Stimulated activated CD4-positive, alpha-beta T cell treated with anti-CD3 and anti-CD28 coated beads, Interleukin-12 subunit alpha, Interleukin-12 subunit beta, amount 100 ng/mL, for 48 hours (primary cell): ENCODE measurements around the gene NEK10.
"Not testable (repeated sequence)": the region's sequence is repeated elsewhere in the genome, so short reads cannot be mapped to it uniquely, and the experiment has no call there.

Source experiments
- DNase-seq, 3 donors: peaks; one replicate each; pipeline ENCODE4 v3.0.0-alpha.2; 2020; ENCODE audit warnings: low read depth in 2 of 3, low spot score in 1 of 3

Gene NEK10, protein sequence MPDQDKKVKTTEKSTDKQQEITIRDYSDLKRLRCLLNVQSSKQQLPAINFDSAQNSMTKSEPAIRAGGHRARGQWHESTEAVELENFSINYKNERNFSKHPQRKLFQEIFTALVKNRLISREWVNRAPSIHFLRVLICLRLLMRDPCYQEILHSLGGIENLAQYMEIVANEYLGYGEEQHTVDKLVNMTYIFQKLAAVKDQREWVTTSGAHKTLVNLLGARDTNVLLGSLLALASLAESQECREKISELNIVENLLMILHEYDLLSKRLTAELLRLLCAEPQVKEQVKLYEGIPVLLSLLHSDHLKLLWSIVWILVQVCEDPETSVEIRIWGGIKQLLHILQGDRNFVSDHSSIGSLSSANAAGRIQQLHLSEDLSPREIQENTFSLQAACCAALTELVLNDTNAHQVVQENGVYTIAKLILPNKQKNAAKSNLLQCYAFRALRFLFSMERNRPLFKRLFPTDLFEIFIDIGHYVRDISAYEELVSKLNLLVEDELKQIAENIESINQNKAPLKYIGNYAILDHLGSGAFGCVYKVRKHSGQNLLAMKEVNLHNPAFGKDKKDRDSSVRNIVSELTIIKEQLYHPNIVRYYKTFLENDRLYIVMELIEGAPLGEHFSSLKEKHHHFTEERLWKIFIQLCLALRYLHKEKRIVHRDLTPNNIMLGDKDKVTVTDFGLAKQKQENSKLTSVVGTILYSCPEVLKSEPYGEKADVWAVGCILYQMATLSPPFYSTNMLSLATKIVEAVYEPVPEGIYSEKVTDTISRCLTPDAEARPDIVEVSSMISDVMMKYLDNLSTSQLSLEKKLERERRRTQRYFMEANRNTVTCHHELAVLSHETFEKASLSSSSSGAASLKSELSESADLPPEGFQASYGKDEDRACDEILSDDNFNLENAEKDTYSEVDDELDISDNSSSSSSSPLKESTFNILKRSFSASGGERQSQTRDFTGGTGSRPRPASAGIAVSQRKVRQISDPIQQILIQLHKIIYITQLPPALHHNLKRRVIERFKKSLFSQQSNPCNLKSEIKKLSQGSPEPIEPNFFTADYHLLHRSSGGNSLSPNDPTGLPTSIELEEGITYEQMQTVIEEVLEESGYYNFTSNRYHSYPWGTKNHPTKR

DNA sequence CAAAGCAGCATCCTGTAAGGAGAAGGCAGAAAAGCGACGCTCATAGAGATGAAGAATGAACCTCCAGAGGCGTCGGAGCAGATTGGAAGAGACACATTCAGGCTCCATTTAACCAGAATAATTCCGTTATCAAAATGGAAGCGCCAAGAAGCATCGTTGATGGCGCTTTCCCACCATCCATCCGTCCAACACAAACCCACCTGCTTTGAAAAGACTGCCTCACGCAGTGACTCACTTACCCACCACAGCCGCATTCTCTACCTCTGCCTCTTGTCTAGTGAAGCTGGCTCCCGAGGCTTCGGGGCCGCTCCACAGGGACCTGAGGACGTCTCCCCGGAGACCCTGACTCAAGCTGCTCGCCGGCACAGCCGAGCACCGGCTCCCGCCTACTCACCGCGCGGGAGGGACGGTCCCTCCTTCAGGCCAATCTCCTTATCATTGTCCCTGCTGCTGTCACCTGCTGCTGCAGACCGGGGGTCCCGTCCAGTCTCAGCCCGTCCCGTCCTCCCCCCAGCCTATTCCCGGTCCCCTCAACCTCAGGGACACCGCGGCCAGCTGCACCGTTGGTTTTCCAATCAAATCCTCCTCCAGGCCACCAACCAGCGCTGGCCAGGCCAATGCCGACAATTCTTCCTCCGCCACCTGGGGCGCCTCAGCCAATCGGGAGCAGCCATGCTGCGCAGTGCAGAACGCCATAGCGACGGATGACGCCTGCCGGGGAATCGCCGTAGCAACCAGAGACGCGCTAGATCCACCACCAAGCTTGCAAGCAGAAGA, at the start of gene NEK10:
TSS of gene NEK10 (minus strand) at position 553 of the 777 bp plus-strand sequence. CDS start 16,501 bp downstream, outside the sequence.
- DNase-seq = peak; percentile 84 to 86 (median 85)

DNA sequence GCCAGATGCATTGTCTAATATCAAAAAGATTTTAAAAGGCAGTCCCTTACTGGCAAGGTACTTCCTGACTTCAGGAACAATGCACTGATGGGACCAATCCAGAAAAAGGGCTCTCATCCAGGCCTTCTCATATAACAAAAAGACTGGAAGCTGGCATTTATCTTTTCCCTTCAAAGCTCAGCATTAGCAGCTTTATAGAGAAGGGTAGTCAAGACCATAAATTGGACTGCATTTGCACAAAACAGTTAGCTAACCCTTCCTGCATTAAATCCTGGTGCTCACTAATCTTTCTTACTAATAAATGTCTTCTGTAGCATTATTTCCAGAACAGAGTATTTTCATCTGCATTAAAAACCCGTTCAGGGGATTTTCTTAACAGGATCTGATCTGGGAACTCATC, 46.0 kb upstream of the NEK10 start:
- DNase-seq = no peak

DNA sequence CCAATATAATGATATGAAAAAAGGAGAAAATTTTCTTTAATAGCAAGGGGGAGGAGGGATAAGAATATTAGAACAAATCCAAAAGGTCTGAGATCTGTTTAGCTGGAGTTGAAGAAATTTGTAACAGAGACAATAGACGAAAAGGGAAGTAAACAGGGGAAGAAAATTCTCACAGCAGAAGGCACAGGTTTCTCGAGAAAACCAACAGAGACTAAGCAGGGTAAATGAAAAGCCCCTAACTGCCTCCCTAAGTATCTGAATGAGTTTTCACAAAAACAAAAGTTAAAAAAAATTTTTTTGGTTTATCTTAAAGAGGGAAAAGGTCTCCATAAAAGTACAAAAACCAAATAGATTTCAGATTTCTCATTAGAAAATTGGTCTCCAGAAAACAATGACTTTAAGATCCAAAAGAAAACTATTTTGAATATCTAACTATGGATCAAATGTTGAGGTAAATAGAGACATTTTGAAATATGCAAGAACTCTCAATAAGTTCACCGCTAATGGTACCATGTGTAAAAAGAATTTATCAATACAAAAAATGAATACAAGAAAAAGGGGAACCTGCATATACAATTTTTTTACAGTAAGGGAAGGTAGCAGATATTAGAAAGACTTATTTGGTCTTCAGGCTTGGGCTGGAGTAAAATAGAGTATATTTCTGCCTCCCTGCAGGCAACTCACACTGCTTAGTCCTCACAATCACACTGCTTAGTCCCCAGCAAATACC, 23.9 kb upstream of the NEK10 start:
- DNase-seq = no peak

DNA sequence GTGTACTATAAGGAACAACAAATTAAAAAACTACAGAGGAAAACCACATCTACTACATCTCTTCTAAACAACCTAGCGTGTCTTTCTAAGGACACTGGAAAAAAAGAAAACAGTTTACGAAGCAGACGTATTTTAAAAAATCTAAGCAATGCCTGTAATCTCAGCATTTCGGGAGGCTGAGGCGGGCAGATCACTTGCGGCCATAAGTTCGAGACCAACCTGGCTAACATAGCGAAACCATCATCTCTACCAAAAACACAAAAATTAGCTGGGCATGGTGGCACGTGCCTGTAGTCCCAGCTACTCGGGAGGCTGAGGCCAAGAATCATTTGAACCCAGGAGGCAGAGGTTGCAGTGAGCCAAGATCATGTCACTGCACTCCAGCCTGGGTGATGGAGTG, 23.2 kb upstream of the NEK10 start:
- DNase-seq = not testable (repeated sequence)

DNA sequence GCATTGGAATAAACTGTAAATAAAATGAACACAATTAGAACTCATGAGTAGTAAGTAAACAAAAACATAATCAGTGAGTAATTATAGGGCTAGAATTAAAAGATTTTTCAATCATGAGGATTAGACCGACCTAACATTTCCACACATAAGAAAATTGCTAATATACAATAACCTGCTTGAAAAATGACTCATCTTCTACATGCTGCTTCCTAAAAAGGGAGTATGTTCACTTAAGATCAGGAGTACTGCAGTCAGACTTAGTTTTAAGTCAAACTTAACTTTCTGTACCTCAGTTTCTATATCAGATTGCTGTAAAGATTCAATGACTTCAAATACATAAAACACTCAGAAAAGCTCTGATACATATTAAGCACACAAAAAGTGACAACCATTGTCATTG, 22.6 kb upstream of the NEK10 start:
- no peak for DNase-seq

DNA sequence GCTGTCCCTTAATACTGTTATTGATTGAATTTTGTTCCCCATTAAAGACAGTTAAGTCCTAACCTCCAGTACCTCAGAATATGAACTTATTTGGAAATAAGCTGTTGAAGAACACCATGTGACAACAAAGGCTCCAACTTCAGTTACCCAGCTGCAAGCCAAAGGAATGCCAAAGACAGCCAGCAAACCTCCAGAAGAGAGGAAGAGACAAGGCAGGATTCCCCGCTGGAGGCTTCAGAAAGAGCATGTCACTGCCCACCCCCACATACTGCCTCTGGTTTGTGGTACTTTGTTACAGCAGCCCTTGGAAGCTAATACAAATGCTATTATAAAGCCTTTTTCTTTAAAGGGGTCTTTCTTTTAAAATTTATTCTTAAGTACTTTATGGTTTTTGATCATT, 18.4 kb upstream of the NEK10 start:
- DNase-seq = no peak

DNA sequence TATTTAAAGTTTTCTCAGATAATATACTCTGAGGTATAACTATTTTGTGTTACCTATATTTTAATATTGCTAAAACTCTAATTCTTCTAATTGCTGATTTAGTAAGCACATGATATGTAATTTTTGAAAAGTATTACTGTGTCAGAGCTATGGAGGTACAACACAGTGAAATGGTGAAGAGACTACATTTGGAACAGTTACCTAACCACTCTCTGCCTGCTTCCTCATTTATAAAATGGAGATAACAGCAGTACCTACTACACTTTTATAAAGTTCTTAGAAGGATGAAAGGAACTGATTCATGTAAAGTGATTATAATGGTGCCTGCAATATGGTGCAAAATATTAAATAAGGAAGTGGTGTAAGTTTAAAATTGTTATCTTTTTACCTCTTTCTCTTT, 16.3 kb upstream of the NEK10 start:
- no peak for DNase-seq

DNA sequence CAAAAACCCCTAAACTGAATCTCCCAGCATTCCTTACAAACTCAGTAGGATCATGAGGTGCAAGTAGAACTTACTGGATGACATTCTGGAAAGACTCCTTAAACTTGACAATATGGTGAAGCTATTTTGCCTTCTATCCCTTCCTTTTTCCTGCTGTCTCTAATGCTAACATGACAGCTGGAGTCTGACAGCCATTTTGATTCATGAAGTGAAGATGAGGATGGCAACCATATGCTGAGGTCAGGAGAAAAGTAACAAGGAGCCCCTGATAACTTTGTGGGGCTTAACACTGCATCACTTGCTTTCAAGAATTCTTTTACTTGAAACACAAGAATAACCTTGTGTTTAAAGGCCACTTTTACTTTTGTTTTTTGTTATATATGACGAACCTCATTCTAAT, 15.0 kb upstream of the NEK10 start:
- no peak for DNase-seq

DNA sequence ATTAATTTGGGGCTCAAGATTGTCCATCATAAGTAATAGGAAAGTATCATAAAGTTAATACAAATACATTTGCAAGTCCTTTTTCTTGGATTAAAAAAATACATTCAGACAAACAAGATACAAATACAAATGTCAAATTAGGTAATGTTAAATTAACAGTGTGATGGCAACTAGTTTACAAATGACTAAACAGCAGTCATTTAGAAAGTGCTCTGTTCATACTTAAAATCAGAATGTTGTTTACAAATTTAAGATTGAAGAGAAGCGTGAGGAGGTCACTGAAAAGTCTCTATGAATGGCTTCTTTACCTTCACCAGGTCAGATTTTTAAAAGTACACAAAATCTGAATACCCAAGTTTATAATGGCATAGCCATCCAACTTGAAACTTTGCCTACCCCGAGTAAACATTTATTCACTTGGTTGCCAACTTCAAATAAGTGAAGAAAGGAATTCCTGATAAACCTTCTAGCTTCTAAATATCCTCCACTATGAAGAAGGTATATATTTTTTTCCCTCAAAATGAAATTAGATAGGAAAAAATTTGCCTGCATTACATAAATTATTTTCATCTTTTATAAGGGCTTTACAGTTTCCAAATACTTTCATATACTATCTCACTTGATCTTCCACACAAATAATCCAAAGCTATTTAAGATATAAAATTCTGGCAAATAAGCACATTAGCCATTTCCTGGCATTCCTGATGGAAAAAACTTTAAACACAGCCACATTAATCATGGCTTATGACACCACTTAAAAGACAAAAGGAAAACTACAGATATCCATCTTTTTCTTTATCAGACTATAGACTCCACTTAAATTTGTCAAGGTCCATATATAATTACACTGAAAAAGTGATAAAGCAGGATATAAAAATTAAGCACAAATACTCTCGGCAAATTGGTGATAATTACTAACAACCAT, 11.5 kb upstream of the NEK10 start:
- DNase-seq = no peak

DNA sequence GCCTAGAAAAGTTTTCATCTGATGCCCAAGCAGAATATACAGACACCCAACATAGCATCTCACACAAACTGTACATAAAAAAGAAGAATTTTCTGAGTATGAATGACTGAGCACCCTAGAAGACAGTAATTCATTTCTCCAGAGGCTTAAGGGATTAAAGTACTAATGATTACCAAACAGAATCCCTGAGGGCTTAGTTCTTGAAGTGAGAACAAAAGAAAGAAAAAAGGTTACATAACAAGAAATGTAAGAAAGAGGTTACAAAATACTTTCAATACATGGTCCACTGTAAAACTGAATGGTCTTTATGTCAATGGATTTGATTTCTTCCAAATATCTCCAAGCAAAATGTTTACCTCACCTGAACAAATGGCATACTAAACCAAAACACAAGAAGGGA, 9.1 kb upstream of the NEK10 start:
- no peak for DNase-seq

DNA sequence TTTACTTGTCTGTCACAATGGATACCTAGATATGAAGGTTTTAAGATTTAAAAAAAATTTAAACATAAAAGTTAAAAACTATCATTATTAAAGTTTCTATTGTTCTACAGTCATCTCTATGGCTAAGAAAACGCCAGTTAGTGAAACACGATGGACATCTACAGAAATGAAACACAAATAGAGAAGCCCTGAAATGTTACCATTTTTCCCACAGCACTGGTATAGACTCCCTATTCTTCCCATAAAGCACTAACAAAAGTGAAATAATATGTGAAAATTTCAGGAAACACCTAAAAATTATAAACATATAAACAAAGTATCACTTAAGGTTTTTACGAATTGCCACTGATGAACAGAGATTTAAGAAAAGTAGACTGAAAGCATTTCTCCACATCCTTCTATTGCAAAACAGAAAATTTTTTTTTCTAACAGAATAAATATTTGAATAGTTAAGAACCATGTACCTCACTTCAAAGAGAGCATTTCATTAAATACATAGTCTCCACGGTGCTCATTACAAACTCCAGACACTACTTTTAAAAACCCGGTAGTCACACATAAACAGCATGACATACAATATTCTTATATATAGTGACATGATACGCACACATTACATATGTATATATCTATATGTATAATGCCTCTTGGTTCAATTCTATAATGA, 7.1 kb upstream of the NEK10 start:
- no peak for DNase-seq

DNA sequence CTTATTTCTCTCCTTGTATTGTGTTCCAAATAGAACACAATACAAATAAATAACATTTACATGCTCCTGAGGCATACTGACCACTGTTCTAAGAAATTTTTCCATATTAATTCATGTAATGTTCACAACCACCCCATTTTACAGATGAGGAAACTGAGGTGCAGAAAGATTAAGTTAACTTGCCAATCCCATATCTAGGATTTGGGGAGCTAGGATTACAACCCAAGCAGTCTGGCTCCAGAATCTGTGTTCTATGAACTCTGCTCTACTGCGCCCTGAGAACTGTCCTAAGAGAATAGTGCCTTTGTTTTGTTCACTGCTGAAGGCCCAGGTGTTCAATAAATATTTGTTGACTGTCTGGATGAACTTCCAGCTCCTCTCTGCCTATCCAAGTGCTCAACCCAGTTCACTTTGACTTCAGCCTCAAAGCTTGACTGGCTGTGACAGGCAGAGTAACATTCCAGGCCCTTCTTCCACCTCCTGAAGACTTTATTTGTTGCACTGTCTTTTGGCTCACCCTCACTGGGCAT, 3.1 kb downstream of the NEK10 start:
- DNase-seq = no peak

DNA sequence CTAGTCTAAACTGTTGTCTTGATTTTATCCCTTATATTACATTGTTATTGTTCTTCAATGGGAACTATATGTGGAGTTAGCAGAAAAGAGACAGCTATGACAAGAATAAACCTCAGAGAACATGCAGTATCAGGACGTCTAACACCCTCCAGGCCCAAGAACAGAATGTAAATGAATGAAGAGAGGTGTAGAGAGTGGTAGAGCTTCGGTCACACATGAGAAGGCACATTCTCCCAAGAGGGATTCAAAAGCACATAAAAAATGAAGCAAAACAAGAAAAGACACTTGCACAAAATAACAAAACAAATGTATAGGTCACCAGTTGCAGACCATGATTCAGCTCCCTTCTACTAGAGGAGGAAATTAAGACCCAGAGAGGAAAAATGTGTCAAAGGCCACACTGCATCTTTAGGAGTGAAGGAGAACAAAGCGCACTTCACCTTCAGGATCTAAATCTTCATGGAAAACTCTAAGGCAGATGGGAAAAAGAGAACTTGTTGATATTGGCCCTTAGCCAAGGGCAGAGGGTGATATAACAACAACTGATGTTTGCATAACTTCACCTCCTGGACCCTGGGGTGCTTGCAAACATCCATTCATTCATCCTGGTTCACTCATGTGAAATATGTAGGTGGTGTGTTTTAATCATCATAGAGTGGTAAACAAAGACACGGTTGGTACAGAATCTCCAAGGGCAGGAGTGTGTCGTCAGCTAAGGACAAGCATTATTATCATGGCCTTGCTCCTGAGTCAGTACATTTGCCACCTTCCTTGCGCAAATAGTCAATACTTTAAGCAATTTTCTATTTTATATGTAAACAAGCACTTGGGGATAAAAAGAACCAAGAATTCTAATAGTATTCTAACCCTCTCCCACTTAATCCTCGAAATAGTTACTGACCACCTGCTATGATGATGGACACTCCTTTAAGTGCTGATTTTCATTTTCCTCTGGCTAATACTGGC, 8.8 kb downstream of the NEK10 start:
- no peak for DNase-seq

DNA sequence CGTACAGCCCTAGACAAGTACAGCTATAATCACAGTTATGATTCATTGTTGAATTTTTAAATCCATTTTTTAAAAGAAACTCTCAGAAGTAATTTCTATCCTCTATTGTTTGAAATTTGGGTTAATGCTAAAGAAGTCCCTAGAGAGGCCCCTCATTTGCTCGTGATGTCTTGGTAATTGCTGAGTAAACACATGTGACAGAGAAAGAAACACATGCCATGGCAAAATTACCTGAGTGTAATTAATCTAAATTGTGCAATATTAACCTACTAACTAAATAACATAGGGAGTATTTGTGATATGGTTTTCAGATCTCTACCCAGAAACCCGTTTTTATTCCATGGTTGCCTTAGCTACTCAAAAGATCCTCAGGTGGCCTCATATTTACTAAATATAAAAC, 10.8 kb downstream of the NEK10 start:
- DNase-seq = no peak

DNA sequence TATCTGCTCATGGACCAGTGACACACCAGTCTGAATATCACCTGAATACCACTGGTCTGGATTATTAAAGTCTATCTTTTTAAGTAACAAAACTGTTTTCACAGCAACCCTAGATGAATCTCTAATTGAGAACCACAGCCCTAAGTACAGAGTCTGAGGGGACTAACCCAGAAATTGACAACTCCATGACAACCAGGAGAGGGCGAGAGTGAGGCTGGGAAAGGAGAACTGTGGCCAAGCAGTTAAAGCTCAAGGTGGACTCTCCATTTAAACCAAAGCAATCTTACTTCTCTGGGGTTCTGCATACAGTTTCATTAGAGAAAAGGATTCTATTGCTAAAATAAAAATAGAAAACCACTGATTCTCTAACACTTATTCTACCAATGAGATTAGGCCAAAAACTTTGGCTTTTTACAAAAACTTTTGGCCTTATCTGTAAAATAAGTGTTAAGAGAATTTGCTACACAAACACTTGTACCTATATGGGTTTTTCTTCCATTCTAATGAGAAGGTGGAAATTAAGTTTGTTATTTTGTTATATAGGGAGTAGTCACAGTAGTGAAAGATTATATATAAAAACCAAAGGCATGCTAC, 11.4 kb downstream of the NEK10 start:
- peak; percentile 27 to 67 (median 35) for DNase-seq

DNA sequence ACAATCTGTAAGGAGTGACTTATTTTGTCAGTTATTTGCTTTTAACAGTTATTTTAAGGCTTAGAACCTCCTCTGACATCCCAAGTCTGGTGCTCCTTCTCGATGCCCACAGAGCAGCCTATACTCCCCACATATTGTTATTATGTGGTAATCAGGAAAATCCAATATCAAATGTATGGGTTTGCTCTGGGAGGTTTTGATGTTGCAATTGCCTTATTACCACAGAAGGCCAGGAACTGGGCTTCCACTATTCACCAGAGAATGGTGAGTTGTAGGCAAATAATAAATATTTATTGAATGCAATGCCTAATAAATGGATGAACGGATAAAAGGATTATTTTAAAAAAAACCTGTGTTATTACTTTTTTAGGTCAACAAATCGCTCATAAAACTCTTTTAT, 12.2 kb downstream of the NEK10 start:
- DNase-seq = no peak
